Bronchial epithelial cell (primary cell): ENCODE measurements around the gene MRPS5. TPM values are rescaled to one million over a fixed set of nuclear protein-coding genes. Genes with fewer than 3 reads are reported as not detected.

Experiments
- DNase-seq: peaks from one replicate; pipeline ENCODE4 v3.0.0-alpha.2; 2010; ENCODE audit warnings: low read depth
- FAIRE-seq: peaks from 2 replicates; lab custom pipeline; 2011; peaks lifted over from hg19 to GRCh38; lab: Jason Lieb, UNC
- H3K27me3 ChIP-seq: 2 replicates; pipeline ENCODE4 v1.5.1; 2011; ENCODE audit warnings: low read length; ENCODE audit not compliant: control insufficient read depth, insufficient read depth
- H3K36me3 ChIP-seq: 2 replicates; pipeline ENCODE4 v1.5.1; 2011; ENCODE audit warnings: low read length; ENCODE audit not compliant: control insufficient read depth, insufficient read depth
- H3K4me3 ChIP-seq: 2 replicates; pipeline ENCODE4 v1.5.1; 2011; ENCODE audit warnings: mild to moderate bottlenecking, low read depth, low read length, control low read depth
- total RNA-seq: library from RNA; depleted of rRNA; stranded (reverse); fragments of >200 nt; gene quantifications from 2 replicates; pipeline ENCODE4 v1.2.1, GENCODE V29; 2014
- TF ChIP-seq, protein P1 (sequence below): IDR thresholded peaks from 2 replicates; pipeline ENCODE4 v1.5.1; 2011; ENCODE audit warnings: mild to moderate bottlenecking, moderate library complexity, low read length, control low read depth, inconsistent platforms; ENCODE audit not compliant: insufficient read depth, severe bottlenecking

The MRPS5 gene
- total RNA-seq, 1 donor from 2014 or later: 59.8 TPM

DNA sequence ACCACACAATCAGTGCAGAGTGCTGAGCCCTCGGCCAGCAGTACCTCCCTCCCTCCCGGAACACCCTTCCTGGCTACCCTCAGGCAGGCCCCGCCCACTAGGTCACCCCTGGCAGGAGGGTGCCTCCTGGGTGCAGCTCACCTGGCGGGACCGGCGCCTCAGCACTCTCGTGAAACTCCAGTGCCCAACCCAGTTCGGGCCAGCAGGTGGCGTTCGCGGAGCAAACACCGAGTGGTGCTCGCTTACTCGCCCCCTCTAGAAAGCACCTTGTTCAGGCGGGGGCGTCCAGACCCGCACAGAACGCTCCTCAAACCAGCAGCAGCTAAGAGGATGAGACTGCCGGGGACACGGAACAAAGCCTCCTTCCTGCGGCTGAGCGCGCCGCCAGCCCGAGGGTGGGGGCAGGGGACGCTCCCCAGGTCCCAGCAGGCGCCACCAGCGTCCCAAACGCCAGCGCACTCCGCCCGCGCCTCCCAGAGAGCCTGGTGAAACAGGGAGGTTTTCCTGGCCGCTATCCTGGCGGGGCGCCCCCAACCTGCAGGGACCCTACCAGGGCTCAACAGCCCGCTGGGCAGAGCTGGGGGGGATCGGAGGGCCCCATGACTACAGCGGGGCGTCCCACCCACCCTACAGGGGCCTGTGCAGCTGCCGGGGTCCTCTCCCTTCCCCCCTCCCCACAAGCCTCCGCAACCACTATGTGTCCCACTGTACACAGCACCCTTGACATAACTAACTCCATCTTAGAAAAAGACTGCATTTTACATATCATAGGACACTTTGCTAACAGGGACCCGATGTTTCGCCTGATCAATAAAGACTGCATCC is 44.7 kb downstream of the MRPS5 start:
- DNase-seq (peak; percentile 64), FAIRE-seq (no peak)
- Histone ChIP-seq H3K4me3 (peak overlapping the region; percentile 34), H3K36me3 (no peaks in the 10 kb centered on the region), H3K27me3 (peaks cover 8% of the 10 kb centered on the region)
- TF ChIP-seq, protein P1, sequence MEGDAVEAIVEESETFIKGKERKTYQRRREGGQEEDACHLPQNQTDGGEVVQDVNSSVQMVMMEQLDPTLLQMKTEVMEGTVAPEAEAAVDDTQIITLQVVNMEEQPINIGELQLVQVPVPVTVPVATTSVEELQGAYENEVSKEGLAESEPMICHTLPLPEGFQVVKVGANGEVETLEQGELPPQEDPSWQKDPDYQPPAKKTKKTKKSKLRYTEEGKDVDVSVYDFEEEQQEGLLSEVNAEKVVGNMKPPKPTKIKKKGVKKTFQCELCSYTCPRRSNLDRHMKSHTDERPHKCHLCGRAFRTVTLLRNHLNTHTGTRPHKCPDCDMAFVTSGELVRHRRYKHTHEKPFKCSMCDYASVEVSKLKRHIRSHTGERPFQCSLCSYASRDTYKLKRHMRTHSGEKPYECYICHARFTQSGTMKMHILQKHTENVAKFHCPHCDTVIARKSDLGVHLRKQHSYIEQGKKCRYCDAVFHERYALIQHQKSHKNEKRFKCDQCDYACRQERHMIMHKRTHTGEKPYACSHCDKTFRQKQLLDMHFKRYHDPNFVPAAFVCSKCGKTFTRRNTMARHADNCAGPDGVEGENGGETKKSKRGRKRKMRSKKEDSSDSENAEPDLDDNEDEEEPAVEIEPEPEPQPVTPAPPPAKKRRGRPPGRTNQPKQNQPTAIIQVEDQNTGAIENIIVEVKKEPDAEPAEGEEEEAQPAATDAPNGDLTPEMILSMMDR: peak; percentile 90

DNA sequence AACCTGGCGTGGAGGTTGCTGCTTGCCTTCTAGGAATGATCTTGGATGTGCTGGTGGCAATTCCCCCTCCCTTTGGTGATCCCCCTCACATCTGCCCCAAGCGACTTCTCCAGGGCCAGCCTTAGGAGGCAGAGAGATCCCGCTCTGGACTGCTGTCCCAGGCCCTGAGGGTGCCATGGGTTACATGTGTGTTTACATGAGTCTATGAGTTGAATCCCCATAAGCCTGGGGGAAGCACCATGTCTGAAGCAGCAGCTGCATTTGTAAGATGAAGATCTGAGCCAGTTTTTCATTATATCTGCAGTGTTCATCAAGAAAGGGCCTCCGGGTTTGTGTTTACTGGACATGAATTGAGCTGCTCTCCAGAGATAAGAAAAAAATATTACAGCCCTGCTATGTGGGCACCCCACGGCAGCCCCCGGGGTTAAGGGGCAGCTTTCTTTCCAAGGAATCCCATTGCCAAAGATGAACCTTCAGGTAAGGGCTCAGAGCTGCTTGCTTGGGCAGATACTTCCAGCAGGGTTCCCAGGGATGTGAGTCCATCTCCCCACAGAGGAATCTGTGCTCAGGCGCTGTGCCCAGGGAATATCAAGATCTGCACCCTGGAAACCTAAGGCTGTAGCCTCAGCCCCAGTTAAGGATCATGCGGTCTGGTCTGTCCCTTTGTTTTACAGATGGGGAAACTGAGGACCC is 46.0 kb downstream of the MRPS5 start:
- FAIRE-seq (no peak), DNase-seq (no peak)
- TF ChIP-seq, protein P1: no peak
- Histone ChIP-seq H3K4me3 (no peak overlapping the region), H3K36me3 (no peaks in the 10 kb centered on the region), H3K27me3 (peaks cover 8% of the 10 kb centered on the region)

DNA sequence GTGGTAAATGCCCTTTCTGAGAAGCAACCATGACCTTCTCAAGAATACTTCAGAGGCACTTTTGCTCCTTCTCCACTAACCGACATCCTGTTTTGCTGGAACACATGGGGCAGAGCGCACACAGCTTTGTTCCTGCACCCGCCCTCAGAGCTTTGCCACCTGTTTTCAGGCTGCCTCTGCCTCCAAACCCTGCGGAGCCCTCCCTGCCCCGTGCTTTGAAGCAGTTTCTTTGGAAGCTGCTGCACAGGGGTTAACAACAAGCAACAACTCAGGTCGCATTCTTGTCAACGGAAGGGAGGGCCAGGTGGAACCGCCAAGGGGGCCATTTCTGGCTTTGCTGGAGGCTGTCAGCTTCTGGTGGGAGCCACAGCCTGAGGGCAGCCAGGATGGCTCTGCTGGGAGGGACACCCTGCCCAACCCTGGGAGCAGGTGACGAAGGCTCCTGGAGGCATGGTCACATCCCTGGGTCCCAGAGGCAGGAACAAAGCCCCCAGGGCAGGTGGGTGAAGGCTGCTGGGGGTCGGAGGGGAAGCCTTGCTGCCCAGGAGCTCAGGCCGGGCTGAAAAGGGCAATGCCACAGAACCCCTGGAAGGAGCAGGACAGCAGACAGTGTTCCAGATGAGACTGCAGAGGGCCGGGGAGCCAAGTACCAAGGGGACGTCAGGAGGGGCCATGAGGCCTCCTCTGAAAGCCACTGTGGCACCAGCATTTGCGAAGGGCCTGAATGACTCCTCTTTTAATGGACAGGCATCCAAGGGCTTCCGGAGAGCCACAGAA is 46.8 kb downstream of the MRPS5 start:
- H3K27me3 ChIP-seq: peaks cover 8% of the 10 kb centered on the region
- H3K4me3 ChIP-seq: no peak overlapping the region
- no peaks in the 10 kb centered on the region for H3K36me3 ChIP-seq
- FAIRE-seq (no peak), DNase-seq (no peak)
- TF ChIP-seq, protein P1: no peak

DNA sequence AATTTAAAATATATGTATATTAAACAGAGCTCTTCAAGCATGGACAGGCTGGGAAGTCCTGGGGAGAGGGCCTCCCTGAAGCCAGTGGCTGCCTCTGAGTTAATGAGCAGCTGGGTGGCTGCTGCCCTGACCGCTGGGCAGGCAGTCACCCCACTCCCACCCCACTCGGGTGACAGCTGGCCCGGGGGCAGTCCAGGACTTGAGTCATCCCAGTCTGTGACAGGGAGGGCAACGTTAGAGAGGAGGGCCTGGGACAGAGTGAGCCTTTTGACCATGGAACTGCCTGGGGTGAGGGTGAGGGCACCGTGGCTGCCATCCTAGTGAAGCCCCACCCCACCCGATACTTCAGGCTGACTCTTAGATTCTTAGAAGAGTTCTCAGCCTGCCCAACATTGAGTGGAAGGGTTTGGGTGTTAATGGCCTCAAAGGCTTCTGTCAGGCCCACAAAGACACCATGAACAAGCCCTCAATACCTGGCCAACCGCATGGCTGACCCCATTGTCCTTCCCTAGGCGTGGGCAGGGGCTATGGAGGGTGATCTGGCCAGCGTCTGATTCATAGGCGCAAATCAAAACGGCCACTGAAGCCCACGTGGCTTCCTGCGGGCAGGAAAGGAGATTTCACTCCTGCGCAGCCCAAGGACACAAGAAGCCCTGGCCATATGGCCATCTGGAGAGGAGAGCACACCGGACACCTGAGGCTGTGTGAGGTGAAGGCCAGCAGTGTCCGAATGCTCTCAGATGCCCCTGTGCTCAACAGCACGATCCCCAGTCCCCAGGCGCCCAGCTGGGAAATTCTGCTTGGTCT is 47.5 kb downstream of the MRPS5 start:
- H3K4me3 ChIP-seq: no peak overlapping the region
- H3K27me3 ChIP-seq: peaks cover 8% of the 10 kb centered on the region
- TF ChIP-seq, protein P1: no peak
- no peak for FAIRE-seq
- no peaks in the 10 kb centered on the region for H3K36me3 ChIP-seq
- DNase-seq: no peak

DNA sequence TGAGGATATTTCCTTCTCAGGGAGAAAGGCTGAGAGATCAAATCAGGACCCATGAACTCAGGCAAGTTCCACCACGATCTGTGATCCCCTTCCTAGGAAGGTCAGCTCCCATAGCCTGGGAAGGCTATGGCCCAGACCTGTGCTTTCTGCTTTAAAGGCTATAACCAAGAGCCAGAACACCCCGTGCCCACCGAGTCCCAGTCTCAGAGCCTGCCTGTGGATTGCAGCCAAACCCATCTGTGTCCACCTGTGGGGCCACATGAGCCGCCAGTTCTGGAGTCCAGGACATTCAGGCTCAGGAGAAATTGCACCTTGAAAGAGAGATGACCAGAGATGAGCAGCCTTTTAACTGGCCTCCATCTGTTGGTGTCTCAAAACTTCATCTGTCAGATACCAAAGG is 49.2 kb downstream of the MRPS5 start:
- Histone ChIP-seq H3K4me3 (no peak overlapping the region), H3K36me3 (no peaks in the 10 kb centered on the region), H3K27me3 (peaks cover 6% of the 10 kb centered on the region)
- FAIRE-seq (no peak), DNase-seq (no peak)
- TF ChIP-seq, protein P1: no peak
